ENCODE measurements around the gene PSKH1. TPM values are rescaled to one million over a fixed set of nuclear protein-coding genes. Genes with fewer than 3 reads are reported as not detected.
A peak's percentile ranks its signal among the peaks of the same experiment; 100 is the strongest.

The PSKH1 gene
- total RNA-seq, 1 donor from 2014 or later = 19.5 TPM

- intact Hi-C loops (cut with micrococcal nuclease) = no loop called here
- Histone ChIP-seq H3K36me3 (peaks cover 39% of the 10 kb centered on the region), H3K9me3 (replicated peaks) (no peaks in the 10 kb centered on the region)
These were observed 7.5 kb upstream of the PSKH1 start for GRCh38 chr16:67885545-67885944.

GRCh38 chr16:67885976-67886375, 7.1 kb upstream of the PSKH1 start:
- Histone ChIP-seq H3K27ac (replicated peaks) (no peak overlapping the region), H3K4me3 (no peak overlapping the region), H3K9me3 (replicated peaks) (no peaks in the 10 kb centered on the region), H3K4me1 (peaks cover 43% of the 10 kb centered on the region), H3K36me3 (peaks cover 34% of the 10 kb centered on the region), H3K27me3 (ENCODE audit: low read depth) (no peaks in the 10 kb centered on the region)
- no peak for TF ChIP-seq CTCF (IDR thresholded peaks at IDR 0.05; ENCODE audit: borderline replicate concordance)
- no peak for DNase-seq
- intact Hi-C loops (cut with micrococcal nuclease) = no loop called here

More at GRCh38 chr16:67885545-67885944, 7.5 kb upstream of the PSKH1 start:
- Histone ChIP-seq H3K27ac (replicated peaks) (peak overlapping the region; percentile 93), H3K4me3 (no peak overlapping the region), H3K27me3 (ENCODE audit: low read depth) (no peaks in the 10 kb centered on the region), H3K4me1 (peaks cover 47% of the 10 kb centered on the region)
- DNase-seq = no peak
- TF ChIP-seq CTCF (IDR thresholded peaks at IDR 0.05; ENCODE audit: borderline replicate concordance) = no peak

GRCh38 chr16:67886387-67886786, 6.7 kb upstream of the PSKH1 start:
- intact Hi-C loops (cut with micrococcal nuclease) = no loop called here
- no peak overlapping the region for H3K27ac ChIP-seq (replicated peaks)
- peaks cover 38% of the 10 kb centered on the region for H3K4me1 ChIP-seq
- no peak for DNase-seq
- no peaks in the 10 kb centered on the region for H3K9me3 ChIP-seq (replicated peaks)
- TF ChIP-seq CTCF (IDR thresholded peaks at IDR 0.05; ENCODE audit: borderline replicate concordance) = no peak
- no peak overlapping the region for H3K4me3 ChIP-seq
- H3K27me3 ChIP-seq (ENCODE audit: low read depth) = no peaks in the 10 kb centered on the region
- peaks cover 30% of the 10 kb centered on the region for H3K36me3 ChIP-seq

GRCh38 chr16:67888331-67888730, 4.7 kb upstream of the PSKH1 start:
- Histone ChIP-seq H3K4me1 (peaks cover 30% of the 10 kb centered on the region), H3K27ac (replicated peaks) (no peak overlapping the region), H3K27me3 (ENCODE audit: low read depth) (no peaks in the 10 kb centered on the region), H3K9me3 (replicated peaks) (no peaks in the 10 kb centered on the region), H3K4me3 (no peak overlapping the region), H3K36me3 (peaks cover 11% of the 10 kb centered on the region)
- intact Hi-C loops (cut with micrococcal nuclease) = no loop called here
- no peak for DNase-seq
- TF ChIP-seq CTCF (IDR thresholded peaks at IDR 0.05; ENCODE audit: borderline replicate concordance) = no peak

GRCh38 chr16:67892375-67892774, 679 bp upstream of the PSKH1 start:
- TF ChIP-seq CTCF (IDR thresholded peaks at IDR 0.05; ENCODE audit: borderline replicate concordance) = no peak
- no peak for DNase-seq
- no peaks in the 10 kb centered on the region for H3K36me3 ChIP-seq
- no peaks in the 10 kb centered on the region for H3K9me3 ChIP-seq (replicated peaks)
- H3K27me3 ChIP-seq (ENCODE audit: low read depth) = no peaks in the 10 kb centered on the region
- peaks cover 49% of the 10 kb centered on the region for H3K4me1 ChIP-seq
- intact Hi-C loops (cut with micrococcal nuclease) = no loop called here
- peak overlapping the region; percentile 88 for H3K4me3 ChIP-seq
- peak overlapping the region; percentile 96 for H3K27ac ChIP-seq (replicated peaks)
